Uterus (tissue), 2 donors: ENCODE data around the gene RDH5.

Experiments used
- CTCF ChIP-seq, 4 experiments: fragments of 200-600 bp in 2 of 4; fragments of 450-650 bp in 2 of 4; sonication (generic) in 2 of 4; IDR thresholded peaks; one replicate each; pipeline ENCODE4 v1.5.1; 2016 to 2019; ENCODE audit warnings: antibody characterized with exemption in 4 of 4, mild to moderate bottlenecking in 2 of 4, moderate library complexity in 1 of 4
- POLR2A ChIP-seq, 2 donors: fragments of 450-650 bp; IDR thresholded peaks; one replicate each; pipeline ENCODE4 v1.6.1; 2016; ENCODE audit warnings: antibody characterized with exemption in 2 of 2, mild to moderate bottlenecking in 1 of 2, moderate library complexity in 1 of 2

GRCh38 chr12:55694188-55694515 is 26.0 kb upstream of the RDH5 start:
- no peak for TF ChIP-seq CTCF (IDR thresholded peaks at IDR 0.05)
- no peak for TF ChIP-seq POLR2A (IDR thresholded peaks at IDR 0.05)
